Measurements from ENCODE around the gene CALHM3. TPM values are rescaled to one million over a fixed set of nuclear protein-coding genes. Genes with fewer than 3 reads are reported as not detected.
A peak's percentile ranks its signal among the peaks of the same experiment; 100 is the strongest.

CALHM3 gene
- total and polyA plus RNA-seq, 2 of the 13 experiments (the other 11 are each of a cell fraction or from before 2014, with no cell fraction given): not detected

- TF ChIP-seq ZNF770 (CRISPR knock-in tag; IDR thresholded peaks at IDR 0.05) (no peak), AGO1 (IDR thresholded peaks at IDR 0.05; ENCODE audit: low read depth, low read length, poor library complexity, severe bottlenecking) (no peak), HNRNPH1 (optimal IDR thresholded peaks at IDR 0.05; ENCODE audit: low read depth, low read length) (no peak), CBX1 (IDR thresholded peaks at IDR 0.05; ENCODE audit: low read depth) (no peak), TBX2 (CRISPR knock-in tag; IDR thresholded peaks at IDR 0.05; ENCODE audit: borderline replicate concordance) (peak; percentile 84; the same call in 1 of the 2 replicates), FOXP4 (CRISPR knock-in tag; IDR thresholded peaks at IDR 0.05) (peak; percentile 77), KDM2A (CRISPR knock-in tag; IDR thresholded peaks at IDR 0.05; ENCODE audit: borderline replicate concordance, low read depth) (peak; percentile 56; the same call in 1 of the 2 replicates), ZBTB33 (CRISPR knock-in tag; IDR thresholded peaks at IDR 0.05) (0 out of 2 replicates have a peak, but pooled peaks have one; percentile 34), HOXA7 (CRISPR knock-in tag; IDR thresholded peaks at IDR 0.05) (no peak), MZF1 (CRISPR knock-in tag; IDR thresholded peaks at IDR 0.05; ENCODE audit: borderline replicate concordance) (no peak), TARDBP (CRISPR knock-in tag; IDR thresholded peaks at IDR 0.05) (peak; percentile 51; the same call in 1 of the 2 replicates), HDAC6 (IDR thresholded peaks at IDR 0.05; ENCODE audit: low read depth, low read length) (no peak), SOX13 (IDR thresholded peaks at IDR 0.05) (0 out of 2 replicates have a peak, but pooled peaks have one; percentile 51), SOX13 (CRISPR knock-in tag; conservative IDR thresholded peaks at IDR 0.05 in 1 of 2, IDR thresholded peaks at IDR 0.05 in 1 of 2) (peak in 1 of 2 experiments; percentile 88; a peak in 2 of 4 replicates), RNF2 (conservative IDR thresholded peaks at IDR 0.05; ENCODE audit: low read depth) (peak; percentile 62; the same call in 1 of the 2 replicates), GATAD1 (CRISPR knock-in tag; IDR thresholded peaks at IDR 0.05) (peak; percentile 31; the same call in 1 of the 2 replicates), TGIF2 (CRISPR knock-in tag; IDR thresholded peaks at IDR 0.05) (0 out of 2 replicates have a peak, but pooled peaks have one; percentile 37), PRDM10 (CRISPR knock-in tag; IDR thresholded peaks at IDR 0.05; ENCODE audit: low read depth) (0 out of 2 replicates have a peak, but pooled peaks have one; percentile 39), ZMYM2 (CRISPR knock-in tag; IDR thresholded peaks at IDR 0.05) (no peak), SMAD3 (CRISPR knock-in tag; IDR thresholded peaks at IDR 0.05) (peak; percentile 62; the same call in 1 of the 2 replicates)
Measured at GRCh38 chr10:103504181-103504783, 25.2 kb upstream of the CALHM3 start (continued).
